HG03039 (cell line): ENCODE data around the gene SPTBN2.

Experiments
- ATAC-seq: cut with Tn5 transposase; IDR thresholded peaks from one replicate; pipeline ENCODE4 v1.9.1; 2021; ENCODE audit warnings: mild to moderate bottlenecking, moderate library complexity; ENCODE audit not compliant: unreplicated experiment

The SPTBN2 gene

DNA sequence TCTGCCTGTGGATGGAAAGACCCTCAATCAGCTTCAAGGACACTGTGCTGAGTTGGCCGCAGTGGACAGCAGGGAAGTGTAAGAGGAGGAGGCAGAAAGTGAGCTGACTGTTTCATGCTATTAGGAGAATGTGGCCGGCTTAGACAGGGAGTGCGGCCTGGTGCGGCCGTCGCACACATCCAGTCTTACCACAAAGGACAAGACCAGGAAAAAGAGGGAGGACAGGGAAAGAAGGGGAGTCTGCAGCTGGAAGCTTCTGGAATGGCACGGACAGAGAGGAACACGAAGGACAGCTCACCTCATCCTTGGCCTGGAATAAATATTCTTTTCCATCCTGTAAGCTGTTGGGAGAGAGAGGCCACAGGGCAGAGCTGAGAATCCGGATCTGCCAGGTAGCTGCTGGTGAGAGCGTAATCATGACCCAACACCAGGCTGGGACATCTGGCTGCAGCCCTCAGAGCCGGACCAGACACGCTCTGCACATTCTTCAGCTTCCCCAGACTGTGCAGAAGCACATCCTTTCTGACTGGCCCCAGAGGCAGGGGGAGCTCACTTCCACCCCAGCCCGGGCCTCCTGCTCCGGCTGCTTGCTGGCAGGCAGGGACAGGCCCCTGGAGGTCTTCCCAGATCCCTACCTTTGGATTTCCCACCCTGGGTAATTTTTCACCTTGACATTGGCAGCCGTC is 42.8 kb downstream of the SPTBN2 start:
- no peak for ATAC-seq

DNA sequence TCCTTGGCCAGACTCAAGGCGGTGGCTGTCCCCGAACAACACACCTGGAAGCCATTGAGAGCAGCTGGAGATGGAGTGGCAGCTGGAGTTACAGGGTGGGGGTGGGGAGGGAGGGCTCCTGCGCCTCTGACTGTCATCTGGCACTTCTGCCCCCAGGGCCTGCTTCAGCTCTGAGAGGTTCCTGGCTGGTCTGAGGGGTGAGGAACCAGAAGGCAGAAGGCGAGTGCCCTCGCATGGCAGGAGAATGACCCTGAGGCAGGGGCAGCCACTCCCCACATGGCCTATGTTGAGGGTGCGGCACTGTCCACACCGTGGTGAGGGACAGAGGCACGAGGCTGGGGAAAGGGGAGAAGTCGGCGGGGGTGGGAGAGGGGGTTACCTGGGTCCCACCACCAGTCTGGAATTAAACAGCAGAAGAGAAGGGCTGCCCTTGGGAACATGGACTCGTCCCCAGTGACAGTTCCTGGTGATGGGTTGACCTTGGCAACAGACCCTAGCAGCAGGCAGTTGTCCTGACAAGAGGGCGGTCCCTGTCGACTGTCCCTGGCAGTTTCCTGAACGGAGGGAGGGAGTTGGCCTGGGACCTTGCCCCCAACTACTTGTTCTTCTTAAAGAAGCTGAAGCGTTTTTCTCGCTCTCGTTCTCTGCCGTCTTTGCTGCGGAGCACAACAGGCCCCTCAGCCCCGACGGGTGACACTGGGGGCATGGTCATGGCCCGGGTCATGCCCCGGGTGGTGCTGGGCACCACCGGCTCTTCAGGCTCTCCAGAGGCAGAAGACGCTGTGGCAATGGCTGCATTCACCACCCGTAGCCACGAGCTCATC is 43.5 kb downstream of the SPTBN2 start:
- ATAC-seq, result no peak

DNA sequence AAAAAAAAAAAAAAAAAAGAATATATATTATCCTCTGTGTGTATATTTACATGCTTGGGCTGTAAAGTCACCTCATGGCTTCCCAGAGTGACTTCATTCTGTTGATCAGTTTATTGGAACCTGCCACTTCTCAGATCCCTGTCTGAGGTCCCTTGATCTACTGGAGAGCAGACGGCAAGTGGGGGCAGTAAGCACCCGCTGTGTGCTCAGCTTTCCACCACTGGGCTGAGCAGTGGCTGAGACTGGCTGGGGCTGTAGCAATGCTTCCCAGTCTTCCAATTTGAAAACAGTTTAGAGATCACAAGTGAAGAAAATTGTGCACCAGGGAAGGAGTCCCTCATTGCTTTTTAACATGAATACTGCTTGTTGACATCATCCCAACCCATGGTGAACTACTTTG is 44.4 kb downstream of the SPTBN2 start:
- ATAC-seq, result no peak

DNA sequence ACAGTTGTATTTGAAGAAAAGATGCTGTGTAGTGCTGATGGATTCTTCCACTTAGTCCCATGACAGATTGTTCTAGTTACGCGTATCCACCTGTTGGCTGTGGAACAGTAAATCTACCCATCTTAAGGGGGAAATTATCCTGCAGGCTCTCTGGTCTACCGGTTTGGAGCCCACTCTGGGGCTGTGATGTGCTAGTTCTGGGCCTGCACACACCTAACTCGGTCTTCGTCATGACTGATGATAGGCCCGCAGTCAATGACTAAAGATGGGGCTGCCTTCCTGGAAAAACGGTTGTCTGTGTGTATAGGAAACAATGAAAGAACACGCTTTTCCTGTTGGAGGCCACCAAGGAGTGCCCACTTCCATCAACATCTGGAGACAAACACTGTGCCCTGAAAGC is 45.1 kb downstream of the SPTBN2 start:
- no peak for ATAC-seq

DNA sequence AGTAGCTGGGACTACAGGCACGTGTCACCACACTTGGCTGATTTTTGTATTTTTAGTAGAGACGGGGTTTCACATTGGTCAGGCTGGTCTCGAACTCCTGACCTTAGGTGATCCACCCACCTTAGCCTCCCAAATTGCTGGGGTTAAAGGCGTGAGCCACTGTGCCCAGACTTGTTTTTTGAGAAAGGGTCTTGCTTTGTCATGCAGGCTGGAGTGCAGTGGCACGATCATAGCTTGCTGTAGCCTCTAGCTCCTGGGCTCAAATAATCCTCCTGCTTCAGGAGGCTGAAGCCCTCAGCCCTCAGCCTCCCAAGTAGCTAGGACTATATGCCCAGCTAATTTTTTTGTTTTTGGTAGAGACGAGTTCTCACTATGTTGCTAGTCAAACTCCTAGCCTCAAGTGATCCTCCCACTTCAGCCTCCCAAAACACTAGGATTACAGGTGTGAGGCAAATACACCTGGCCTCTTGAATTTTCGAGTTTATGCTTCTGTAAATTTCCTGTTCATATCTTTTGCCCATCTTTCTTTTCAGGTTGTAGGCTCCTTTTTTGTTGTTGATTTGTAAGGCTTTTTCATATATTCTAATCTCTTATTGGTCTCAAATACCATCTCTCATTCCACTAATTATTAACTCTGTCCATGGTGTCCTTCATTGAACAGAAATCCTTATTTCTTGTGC is 47.9 kb downstream of the SPTBN2 start:
- ATAC-seq, result no peak

DNA sequence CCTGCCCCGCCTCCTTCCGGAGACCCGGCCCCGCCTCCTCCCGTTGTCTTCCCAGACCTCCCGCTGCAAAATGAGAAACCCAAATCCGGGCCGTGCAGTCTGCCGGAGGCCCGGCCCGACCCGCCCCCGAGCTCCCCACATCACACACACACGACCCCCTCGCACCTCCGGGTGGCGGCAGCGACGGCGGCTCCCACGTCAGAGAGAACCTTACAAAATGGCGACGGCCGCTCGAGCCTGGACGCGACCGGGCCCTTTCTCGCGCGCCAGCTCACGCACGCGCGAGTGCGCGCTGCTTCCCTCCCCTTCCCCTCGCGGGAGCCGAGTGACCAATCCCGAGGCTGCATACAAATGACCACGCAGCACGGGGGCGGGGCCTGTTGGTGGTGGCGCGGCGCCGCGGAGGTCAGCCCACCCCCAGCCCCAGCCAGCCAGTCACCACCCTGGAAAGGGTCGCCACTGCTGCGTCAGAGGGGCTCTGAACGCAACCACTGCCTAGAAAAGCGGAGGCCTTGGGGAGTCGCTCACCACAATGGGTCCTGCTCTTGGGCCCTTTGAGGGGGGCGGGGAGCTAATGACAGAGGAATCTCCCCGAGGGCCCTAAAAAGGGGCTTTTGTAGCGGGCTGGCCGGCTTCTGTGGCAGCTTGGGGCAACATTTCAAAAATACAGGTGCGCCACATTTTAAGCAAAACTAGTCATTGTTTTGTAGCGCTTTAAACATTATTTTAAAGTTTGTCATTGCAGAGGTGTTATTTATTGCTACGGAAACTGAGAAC is 51.2 kb downstream of the SPTBN2 start, which contains the start of gene RBM4B:
TSS of gene RBM4B (minus strand) at position 289 of the 777 bp plus-strand sequence. CDS start 808 bp downstream, outside the sequence.
- ATAC-seq, result peak; percentile 78

DNA sequence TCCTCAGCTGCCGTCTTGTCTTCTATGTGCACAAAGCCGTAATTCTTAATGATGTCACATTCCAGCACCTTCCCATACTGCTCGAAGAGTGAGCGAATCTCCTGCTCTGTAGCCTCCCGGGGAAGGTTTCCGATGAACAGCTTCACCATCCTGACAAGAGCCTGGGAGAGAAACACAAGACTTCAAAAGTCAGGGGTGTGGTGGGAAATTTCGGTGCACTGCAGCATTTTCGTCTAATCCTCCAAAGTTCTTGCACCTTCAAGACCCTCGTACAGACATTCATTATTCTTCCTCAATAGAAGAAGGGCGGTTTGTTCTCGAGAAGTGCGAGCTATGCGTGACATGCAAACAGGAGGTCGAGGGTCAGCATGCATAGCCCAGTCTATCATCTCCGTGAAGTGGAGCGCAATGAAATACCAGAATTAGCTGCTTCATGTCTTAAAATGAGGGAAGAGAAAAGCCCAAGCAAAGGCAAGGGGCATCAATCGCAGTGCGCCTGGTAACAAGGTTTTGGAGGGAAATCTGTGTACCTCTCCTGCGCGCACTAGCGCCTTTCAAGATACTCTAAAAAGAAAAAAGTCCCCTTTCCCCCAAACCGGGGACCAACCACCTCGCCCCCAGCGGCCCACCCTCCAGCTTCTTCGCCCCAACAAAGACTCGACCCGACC is 52.0 kb downstream of the SPTBN2 start:
- no peak for ATAC-seq

DNA sequence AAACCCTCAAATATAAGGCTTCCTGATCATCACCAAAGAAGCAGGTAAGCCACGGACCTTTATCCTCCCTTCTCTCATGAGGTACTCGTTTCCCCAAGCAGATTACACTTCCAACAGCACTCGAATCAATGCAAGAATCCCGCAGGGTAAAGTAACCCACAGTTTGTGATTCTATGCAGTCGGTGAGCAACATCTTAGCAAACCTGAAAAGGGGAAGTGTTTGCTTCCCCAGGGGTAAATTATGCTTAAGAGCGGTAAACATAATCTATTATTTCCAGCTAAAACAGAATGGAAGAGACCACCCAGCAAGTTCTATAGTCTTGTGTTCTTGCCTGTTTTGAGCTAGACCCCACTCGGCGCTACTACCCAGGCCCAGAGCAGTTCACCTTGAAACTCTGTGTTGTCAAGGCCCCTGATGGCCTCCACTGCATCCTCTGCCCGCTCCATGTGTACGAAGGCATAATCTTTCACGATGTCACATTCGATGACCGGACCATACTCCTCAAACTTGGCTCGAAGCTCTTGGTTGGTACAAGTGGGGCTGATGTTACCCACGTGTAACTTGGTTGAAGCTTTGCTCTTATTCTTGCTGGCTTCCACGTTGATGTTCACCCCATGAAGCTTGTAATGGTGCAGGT is 52.6 kb downstream of the SPTBN2 start:
- no peak for ATAC-seq

DNA sequence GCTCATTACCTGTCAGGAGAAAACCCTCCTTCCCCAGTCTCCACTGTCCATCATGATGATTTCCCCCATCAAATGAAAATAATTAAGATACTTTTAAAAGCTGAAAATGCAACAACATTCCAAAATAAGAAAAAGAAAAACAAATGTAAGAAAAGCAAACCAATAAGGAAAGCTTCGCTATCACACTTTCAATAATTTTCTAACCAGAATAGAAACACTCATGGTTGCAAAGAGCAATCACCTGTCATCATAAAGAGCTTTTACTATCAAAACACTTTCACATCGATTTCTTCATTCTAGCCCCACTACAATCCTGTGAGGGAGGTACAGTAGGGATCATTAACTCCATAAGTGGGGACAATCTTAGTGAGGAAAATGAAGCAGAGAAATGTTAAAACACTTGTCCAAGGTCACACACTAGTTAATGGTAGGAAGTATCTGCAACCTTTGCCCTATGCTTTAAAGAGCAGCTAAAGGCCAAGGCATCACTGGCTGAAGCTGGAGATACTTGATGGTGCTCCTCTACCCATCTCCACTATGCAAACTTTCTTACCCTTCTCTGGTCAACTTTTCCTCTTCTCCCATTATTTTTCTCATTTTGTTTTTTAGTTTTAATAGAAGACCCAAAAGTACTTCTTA is 53.9 kb downstream of the SPTBN2 start:
- no peak for ATAC-seq

DNA sequence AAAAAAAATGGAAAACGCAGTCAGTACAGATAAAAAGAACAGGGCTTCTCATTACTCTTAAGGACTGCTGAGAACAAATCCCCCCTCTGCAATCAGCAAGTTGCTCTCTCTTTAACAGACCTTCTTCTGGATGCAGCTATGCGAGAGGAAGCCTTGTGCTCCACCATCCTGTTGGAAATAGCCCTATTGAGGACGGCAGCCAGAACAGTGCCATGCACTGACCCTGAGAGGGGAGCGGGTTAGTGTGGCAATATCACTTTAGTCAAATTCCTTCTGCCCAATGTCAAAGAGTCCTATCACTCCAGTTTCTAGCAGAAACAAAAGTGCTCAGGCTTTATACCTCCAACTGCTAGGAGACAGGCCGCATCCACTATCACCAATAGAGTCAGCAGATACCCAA is 58.2 kb downstream of the SPTBN2 start:
- ATAC-seq, result no peak

DNA sequence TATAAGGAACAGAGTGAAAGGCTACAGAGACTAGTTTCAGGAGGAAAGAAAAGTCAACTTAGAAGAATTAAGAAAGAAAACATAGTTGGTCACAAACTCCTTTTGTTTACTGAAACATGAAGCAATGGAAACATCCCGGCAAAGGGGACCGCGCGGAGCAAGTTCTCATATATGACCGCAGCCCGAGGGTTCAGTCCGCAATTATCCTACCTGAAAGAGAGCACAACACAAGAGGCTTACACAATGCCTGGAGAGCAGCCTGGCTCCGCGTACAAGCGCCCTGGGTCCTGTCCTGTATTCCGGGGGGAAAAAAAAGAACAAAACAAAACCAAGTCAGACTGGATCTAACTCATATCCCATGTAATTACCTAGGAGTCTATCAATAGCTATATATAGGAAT is 63.6 kb downstream of the SPTBN2 start:
- ATAC-seq, result no peak

DNA sequence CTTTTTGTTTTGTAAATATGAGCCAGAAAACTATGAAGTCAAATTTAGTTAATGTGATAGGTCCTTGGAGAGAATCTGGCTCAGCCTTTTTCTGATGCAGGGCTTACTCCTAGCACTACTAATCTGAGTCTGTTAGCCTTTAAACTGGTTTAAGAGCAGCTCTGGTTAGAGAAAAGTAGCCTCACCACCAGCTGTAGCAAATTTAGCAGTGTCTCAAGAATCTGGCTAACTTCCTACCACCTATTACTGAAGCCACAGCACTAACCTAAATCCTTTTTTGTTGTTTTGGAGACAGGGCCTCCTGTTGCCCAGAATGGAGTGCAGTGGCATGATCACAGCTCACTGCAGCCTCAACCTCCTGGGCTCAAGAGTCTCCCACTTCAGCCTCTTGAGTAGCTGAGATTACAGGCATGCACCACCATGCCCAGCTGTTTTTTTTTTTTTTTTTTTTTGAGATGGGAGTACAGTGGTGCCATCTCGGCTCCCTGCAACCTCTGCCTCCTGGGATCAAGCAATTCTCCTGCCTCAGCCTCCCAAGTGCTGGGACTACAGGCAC is 65.2 kb downstream of the SPTBN2 start:
- no peak for ATAC-seq

DNA sequence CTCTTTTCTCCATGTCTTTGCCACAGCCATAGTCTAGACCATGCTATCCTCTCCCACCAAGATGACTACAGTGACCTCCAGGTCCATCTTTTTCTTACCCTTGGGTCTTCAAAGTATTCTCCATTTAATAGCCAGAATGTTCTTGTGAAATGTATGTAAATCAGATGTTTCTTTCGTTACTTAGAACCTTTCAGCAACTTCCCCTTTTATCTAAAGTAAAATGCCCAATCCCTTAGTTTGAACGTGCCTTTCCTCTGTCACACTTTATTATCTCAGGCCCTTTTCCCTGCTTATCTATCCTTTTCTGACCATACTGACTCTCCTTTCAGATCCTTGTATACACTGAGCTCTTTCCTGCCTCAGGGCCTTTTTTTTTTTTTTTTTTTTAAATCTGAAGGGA is 69.3 kb downstream of the SPTBN2 start:
- ATAC-seq, result no peak

DNA sequence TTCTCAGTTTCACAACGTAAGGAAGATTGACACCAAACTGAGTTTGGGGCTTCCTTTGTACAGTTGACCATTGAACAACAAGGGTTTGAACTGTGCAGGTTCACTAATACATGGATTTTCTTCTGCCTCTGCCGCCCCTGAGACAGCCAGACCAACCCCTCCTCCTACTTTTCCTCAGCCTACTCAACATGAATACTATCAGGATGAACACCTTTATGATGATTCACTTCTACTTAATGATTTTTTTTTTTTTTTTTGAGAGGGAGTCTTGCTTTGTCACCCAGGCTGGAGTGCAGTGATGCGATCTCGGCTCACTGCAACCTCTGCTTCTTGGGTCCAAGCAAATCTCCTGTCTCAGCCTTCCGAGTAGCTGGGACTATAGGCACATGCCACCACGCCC is 75.9 kb downstream of the SPTBN2 start:
- no peak for ATAC-seq

DNA sequence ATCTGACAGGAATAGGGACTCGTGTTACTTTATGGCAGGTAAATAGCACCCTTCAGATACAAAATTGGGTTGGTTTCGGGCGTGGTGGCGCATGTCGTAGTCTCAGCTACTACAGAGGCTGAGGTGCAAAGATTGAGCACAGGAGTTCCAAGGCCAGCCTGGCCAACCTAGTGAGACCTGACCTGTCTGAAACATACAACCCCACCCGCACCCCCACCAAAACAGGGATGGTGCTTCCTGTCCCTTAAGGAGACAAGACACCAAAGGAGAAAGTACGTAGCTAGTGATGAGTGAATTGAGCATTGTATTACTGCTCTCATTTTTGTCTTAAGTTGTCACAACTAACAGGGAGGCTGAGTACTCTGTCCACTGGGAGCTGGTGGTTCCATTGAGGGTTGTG is 76.4 kb downstream of the SPTBN2 start:
- ATAC-seq, result no peak

DNA sequence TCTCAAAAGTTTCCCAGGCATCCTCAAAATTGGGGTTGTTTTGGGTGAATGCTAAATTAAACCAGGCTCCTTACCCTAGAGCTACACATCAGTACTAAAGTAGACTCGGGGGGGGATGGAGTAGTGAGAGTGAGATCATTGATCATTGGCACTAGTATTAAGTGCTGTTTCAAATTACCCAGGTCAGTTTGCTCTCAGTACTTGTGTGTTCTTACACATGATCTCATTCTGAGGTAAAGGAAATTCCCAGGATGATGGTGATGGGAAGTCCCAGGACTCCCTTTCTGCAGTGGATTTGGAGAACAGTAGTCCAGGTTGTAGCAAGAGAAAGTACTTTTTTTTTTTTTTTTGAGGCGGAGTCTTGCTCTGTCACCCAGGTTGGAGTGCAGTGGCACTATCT is 78.0 kb downstream of the SPTBN2 start:
- ATAC-seq, result no peak

DNA sequence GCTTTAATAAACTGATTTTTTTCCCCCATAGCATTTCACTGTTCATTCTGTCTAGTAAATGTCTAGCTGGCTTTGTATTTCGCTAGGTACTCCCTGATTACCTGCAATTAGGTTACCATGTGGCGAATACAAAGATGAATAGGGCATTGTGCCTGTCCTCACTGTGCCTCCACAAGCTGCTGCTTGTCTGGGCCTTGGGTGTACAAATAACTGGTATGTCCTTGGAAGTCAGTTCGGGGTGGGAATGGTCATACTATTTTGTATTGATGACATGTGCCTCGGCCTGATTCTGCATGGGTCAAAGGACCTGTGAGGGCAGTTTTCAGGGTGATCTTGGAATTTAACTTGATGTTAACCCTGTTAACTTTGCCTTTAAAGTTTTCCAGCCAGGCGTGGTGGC is 79.1 kb downstream of the SPTBN2 start:
- no peak for ATAC-seq

DNA sequence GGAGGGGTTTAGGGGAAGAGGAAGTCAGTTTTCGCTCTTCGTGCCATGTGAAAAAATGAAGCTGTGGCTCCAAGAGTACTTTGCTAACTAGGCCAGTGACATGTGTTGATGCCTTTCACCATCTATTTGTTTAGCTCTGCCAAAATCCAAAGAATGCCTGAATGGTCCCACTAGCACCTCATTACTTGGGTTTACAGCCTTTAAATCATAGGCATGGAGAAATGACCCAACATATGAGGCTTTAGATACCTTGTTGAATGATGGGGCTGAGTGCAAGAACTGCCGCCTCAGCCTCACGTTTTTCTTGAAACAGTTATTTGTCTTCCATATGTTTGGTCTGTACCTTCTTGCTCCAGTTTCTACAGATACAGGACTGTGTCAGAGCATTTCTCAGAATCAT is 82.2 kb downstream of the SPTBN2 start:
- no peak for ATAC-seq

DNA sequence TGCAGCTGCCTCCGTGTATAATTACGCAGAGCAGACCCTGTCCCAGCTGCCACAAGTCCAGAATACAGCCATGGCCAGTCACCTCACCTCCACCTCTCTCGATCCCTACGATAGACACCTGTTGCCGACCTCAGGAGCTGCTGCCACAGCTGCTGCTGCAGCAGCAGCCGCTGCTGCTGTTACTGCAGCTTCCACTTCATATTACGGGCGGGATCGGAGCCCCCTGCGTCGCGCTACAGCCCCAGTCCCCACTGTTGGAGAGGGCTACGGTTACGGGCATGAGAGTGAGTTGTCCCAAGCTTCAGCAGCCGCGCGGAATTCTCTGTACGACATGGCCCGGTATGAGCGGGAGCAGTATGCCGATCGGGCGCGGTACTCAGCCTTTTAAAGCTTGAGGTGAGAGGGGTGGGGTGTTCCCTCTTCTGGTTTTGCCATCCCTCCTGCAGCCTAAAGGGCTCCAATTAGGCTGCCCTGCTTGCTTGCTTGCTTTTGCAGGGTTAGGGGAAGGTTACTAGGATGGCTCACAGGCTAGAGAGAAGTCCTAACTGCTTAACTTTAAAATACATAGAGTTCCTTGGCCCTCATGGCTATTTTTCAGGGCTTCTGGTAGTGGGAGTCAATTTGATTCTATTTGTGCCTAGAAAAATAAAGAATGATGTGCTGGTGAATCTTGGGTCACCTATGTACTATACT is 85.1 kb downstream of the SPTBN2 start:
- no peak for ATAC-seq
